GM12874 (cell line): ENCODE data around the gene GABRB3.

Source experiments
- TF ChIP-seq, protein P1 (sequence below): IDR thresholded peaks from 2 replicates; pipeline ENCODE4 v1.5.1; 2011; ENCODE audit warnings: low read depth, mild to moderate bottlenecking, control low read depth, low read length, moderate library complexity; ENCODE audit not compliant: insufficient read depth

The GABRB3 gene

DNA sequence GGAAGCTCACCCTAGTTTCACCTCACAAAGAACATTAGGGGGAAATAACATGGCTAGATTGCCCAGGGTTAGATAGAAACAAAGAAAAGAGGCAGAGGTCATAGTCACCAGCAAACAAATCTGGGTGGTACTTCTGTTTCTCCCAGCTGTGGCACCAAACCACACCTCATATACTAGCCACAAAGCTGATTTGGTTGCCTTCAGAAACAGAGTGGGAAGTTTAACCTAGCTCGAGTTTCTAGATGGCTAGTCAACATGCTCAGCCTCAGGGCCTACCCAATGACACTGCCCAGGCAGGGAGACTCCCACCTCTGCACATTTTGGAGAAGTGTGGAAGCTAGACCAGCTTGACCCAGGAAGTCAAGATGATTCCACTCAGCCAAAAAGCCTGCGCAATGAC is 174.2 kb downstream of the GABRB3 start:
- TF ChIP-seq, protein P1, sequence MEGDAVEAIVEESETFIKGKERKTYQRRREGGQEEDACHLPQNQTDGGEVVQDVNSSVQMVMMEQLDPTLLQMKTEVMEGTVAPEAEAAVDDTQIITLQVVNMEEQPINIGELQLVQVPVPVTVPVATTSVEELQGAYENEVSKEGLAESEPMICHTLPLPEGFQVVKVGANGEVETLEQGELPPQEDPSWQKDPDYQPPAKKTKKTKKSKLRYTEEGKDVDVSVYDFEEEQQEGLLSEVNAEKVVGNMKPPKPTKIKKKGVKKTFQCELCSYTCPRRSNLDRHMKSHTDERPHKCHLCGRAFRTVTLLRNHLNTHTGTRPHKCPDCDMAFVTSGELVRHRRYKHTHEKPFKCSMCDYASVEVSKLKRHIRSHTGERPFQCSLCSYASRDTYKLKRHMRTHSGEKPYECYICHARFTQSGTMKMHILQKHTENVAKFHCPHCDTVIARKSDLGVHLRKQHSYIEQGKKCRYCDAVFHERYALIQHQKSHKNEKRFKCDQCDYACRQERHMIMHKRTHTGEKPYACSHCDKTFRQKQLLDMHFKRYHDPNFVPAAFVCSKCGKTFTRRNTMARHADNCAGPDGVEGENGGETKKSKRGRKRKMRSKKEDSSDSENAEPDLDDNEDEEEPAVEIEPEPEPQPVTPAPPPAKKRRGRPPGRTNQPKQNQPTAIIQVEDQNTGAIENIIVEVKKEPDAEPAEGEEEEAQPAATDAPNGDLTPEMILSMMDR: no peak

DNA sequence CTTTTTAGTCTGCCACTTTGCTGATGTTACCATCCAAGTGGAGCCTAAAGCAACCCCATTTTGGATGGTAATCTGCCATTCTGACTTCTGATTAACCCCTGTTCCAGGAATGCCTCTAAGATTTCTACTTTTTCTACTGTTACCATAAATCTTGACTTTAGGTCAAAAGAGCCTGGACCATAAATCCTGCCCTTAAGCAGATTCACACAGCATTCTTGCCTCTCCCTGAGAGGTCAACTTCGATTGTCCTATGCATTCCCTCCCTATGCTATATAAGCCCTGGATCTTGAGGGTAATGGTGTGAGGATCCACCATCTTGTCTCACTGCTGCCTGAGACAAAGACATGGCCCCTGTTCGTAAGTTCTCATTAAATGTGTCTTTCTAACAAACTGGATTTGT is 177.3 kb downstream of the GABRB3 start:
- TF ChIP-seq, protein P1: no peak

GRCh38 chr15:26590676-26591075 is 182.2 kb downstream of the GABRB3 start:
- TF ChIP-seq, protein P1: no peak

- TF ChIP-seq, protein P1: no peak
Observed at GRCh38 chr15:26582840-26583239, 190.0 kb downstream of the GABRB3 start.

DNA sequence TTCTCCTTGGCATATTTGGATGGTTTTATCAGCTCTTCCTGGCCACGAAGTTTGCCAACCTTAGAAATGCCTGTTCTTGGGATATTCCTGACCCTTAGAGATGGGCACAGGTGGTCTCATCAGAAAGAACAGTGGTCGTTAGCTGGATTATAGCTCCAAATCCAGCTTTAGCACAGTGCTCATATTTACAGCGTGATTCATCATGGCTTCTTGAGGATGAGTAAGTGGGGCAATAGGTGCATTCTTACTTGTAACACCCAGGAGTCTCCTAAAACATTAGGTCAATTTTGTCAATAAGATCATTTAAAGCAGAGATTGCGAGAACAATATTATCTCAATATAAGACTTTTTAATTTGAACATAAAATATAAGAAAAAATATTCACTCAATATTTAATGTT is 191.9 kb downstream of the GABRB3 start:
- TF ChIP-seq, protein P1: no peak

GRCh38 chr15:26572602-26573350 is 200.1 kb downstream of the GABRB3 start:
- TF ChIP-seq, protein P1: no peak

DNA sequence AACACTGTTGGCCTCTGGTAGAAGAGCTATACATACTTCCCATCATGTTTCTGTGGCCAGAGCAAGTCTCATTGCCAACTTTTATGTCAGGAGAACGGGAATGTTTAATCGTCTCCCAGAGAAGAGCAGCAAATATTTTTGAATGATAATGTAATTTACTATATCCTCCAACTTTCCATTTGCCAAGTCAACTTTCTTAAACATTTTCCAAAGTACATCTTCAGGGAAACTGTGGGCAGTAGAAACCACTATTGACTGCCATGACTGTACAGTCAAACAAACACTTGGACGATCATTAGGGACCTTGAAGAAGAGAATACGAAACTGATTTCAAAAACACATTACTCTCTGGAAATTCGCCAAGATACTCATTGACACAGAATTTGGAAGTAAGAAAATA is 201.5 kb downstream of the GABRB3 start:
- TF ChIP-seq, protein P1: no peak
